Epidermal melanocyte (primary cell): Measurements from ENCODE around the gene AKAP13.
"Not testable (repeated sequence)": the region's sequence is repeated elsewhere in the genome, so short reads cannot be mapped to it uniquely, and the experiment has no call there.

Experiments
- DNase-seq: peaks from one replicate; pipeline ENCODE4 v3.0.0; 2011; ENCODE audit warnings: low spot score; ENCODE audit not compliant: insufficient read length

The AKAP13 gene

DNA sequence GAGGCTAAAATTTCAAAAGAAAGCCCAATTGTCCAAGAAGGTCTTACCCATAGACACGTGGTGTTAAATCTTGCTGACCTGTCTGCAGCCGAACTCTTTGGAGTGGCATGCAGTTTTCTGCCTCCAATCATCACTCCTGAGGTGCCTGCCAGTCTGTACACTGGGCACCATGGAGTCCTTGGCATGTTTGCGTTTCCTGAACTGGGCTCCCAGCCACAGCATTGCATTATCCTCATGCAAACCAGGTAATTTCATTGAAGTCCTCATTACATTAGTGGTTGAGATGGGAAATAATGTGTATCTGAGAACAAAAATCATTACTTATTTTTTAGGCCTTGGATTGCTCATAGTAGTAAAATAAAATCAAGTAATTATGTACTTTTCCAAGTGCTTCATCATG lies 152.3 kb downstream of the AKAP13 start:
- DNase-seq, result no peak

DNA sequence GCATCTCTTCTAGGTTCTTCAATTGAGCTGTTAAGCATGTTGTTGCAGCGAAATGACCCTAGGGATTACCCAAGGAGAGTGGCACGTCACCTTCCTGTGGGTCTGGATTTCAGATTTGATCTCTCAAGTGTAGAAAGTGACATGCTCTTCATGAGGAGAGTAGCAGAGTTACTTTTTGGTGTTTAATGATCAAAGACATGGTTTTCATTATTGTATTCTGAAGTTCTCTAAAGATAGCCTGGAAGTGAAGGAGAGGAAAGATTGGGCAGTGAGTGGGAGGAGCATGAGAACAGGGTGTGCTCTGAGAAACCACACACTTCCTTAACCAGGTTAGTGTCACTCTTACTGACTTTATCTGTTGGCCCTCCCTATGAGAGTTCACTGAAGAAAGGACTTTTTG lies 153.6 kb downstream of the AKAP13 start:
- no peak for DNase-seq

GRCh38 chr15:85535533-85536330 lies 155.3 kb downstream of the AKAP13 start:
- not testable (repeated sequence) for DNase-seq

- no peak for DNase-seq
Measured at GRCh38 chr15:85536341-85536740, 155.9 kb downstream of the AKAP13 start.

- no peak for DNase-seq
Measured at GRCh38 chr15:85539491-85539890, 159.1 kb downstream of the AKAP13 start.

GRCh38 chr15:85540085-85540797 lies 159.8 kb downstream of the AKAP13 start:
- no peak for DNase-seq

GRCh38 chr15:85541744-85542143 lies 161.3 kb downstream of the AKAP13 start:
- no peak for DNase-seq

- DNase-seq, result no peak
Measured at GRCh38 chr15:85542488-85542887, 162.1 kb downstream of the AKAP13 start.

GRCh38 chr15:85542895-85543331 lies 162.5 kb downstream of the AKAP13 start:
- no peak for DNase-seq

GRCh38 chr15:85543741-85544155 lies 163.3 kb downstream of the AKAP13 start:
- no peak for DNase-seq

DNA sequence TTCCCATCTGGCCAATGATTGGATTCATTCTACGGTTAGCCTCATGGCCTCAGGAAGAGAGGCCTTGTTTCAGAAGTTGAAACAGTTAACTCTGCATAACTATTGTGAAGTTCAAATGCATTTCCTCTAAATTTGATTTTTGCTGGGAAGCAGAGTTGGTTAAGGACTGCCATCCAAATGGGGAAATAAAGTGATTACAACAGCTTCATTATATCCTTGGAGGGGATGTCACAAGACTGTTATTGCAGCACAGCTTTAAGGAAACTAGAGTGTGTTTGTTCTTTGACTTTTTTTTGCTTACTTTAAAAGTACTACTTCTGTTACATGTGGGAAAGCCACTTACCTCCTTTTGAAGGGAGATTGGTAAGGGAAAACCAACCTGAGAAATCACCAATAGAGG lies 164.8 kb downstream of the AKAP13 start:
- DNase-seq, result peak; percentile 52

GRCh38 chr15:85545752-85546151 lies 165.3 kb downstream of the AKAP13 start:
- DNase-seq, result no peak

GRCh38 chr15:85547386-85547785 lies 167.0 kb downstream of the AKAP13 start:
- DNase-seq, result no peak

DNA sequence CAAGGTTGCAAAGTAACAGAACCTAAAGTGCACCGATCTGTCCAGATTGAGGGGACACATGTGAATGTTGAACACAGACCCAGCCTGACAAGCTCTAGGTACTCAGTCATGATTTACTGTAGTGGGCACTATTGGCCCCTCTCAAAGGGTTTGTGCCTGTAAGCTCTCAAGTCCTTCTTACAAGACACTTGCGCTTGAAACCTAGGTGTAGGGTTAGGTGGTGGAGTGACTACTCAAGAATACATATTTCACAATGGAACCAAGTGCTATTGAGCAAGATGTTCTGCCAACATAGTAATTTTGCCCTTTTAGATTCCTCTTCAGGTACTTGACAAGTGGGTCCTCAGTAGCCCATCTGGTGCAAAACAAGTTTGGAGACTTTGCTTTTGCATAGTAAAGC lies 169.9 kb downstream of the AKAP13 start:
- DNase-seq, result no peak

DNA sequence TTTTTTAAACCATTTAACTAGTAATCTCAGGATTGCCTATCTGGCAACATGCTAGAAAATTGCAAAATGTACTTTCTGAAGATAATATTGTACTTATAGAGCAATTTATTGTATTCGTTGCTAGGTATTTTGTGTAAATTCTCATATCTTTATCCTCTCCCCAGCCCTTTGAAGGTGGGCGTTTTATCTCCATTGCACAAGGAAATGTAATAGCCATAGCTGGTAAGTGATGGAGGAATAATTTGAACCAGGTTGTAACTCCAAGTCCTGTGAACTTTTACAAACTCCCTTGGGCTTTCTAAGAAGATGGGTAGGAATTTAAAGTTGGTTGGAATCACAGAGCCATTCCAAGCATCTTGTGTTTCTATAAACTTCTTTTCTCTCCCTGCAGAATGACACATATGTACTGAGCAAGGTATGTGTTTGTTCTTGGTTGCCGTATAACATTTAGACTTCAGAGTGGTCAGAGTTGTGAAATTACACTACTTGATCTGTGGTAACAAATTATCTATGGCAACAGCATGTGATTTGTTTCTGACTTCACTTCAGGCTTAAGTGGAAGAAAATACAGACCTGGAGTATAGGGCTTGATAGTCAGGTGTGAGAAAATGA lies 170.9 kb downstream of the AKAP13 start:
- no peak for DNase-seq

DNA sequence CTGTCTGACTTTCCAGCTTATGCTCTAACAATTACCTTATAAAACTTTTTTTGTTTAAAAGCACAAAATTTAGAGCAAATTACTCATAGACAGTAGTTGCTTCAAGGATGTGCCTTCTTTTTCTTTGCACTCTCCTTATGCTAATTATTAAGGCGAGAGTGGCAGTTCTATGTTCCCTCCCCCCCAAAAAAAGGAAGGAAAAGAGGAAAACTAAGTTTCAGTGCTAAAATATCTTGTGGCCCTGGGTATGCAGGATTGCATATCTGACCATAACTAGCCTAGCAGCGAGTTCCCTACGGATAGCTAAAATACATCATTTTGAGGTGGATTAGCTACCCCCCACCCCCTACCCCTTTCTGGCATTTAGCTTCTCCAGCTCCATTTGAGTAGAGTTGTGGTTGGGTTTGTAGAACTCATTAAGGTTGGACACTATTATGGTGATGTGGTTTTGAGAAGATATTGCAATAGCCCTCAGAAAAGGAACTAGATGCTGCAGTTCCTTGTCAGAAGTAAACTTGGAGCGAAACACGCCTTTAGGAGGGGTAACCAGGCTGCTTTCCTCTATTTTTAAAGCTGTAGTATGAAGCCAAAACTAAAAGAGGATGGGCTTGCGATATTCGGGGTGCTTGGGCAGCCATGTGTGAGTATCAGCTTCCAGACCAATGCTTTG lies 174.6 kb downstream of the AKAP13 start:
- no peak for DNase-seq

DNA sequence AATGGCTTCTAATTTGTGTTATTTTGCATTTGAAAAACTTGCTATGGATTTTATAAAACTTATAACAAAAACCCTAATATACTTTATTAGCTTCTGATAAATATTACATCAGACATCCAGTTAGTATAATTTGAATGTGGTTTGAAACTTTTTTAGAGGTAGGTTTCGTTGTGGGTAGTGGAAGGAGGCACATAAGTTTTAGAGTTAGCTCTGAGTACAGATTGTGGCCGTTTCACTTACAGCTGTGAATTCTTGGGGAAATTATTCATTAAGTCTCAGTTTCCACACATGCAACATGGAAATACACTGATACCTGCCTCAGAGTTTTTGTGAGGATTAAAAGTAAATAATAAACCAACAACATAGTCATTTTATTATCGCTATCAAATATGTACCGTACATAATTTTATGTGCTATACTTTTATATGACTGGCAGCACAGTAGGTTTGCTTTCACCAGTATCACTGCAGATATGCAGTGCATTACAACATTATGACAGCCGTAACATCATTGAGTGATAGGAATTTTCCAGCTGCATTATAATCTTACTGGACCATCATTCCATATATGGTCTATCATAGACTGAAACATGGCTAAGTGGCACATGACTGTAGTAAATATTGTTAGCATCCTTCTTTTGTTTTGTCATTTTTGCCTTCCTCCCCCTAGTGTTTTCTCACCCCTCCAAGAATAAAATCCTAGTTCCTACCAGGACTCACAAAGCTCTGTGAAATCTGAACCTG lies 175.6 kb downstream of the AKAP13 start:
- no peak for DNase-seq

- no peak for DNase-seq
Measured at GRCh38 chr15:85556618-85556895, 176.2 kb downstream of the AKAP13 start.

DNA sequence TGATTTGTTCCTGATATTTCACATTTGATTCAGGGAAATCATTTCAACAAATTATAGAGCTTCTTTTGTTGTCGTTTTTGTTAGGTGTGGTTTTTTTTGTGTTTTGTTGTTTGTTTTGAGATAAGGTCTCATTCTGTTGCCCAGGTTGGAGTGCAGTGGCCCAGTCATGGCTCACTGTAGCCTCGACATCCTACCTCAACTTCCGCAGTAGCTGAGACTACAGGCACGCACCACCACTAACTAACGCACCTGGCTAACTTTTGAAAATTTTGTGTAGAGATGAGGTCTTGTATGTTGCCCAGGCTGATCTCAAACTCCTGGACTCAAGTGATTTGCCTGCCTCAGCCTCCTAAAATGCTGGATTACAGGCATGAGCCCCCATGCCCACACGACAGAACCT lies 177.0 kb downstream of the AKAP13 start:
- DNase-seq, result no peak

- DNase-seq, result no peak
Measured at GRCh38 chr15:85558848-85559247, 178.4 kb downstream of the AKAP13 start.

- no peak for DNase-seq
Measured at GRCh38 chr15:85559530-85559929, 179.1 kb downstream of the AKAP13 start.
